ENCODE results near the gene PBRM1.

DNA sequence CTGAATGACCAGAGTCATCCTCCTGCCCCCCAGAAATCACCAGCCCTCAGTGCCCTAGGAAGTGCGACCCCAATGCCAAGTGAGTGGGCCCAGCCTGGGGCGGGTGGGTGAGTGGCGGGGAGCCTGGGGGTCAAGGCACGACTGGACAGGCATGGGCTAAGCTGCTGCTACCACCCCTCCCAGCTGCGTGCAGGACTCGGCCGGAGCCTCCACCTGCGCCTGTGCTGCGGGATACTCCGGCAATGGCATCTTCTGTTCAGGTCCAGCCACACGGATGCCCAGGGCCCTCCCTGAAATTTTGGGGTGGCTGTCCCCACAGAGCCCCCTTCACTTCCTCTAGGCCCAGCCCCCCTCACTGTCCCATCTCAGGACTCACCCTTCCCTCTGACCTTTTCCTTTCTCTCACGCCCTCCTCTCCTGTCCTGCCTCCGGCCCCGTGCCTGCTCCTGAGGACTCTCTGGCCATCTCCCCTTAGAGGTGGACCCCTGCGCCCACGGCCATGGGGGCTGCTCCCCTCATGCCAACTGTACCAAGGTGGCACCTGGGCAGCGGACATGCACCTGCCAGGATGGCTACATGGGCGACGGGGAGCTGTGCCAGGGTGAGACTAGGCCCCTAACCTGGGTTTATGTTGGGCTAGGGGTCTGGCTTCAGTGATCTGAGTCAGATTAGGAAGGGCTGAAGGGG, 169.1 kb downstream of the PBRM1 start:
- TF ChIP-seq POLR2A (IDR thresholded peaks at IDR 0.05), result no peak
- TF ChIP-seq, protein P1, sequence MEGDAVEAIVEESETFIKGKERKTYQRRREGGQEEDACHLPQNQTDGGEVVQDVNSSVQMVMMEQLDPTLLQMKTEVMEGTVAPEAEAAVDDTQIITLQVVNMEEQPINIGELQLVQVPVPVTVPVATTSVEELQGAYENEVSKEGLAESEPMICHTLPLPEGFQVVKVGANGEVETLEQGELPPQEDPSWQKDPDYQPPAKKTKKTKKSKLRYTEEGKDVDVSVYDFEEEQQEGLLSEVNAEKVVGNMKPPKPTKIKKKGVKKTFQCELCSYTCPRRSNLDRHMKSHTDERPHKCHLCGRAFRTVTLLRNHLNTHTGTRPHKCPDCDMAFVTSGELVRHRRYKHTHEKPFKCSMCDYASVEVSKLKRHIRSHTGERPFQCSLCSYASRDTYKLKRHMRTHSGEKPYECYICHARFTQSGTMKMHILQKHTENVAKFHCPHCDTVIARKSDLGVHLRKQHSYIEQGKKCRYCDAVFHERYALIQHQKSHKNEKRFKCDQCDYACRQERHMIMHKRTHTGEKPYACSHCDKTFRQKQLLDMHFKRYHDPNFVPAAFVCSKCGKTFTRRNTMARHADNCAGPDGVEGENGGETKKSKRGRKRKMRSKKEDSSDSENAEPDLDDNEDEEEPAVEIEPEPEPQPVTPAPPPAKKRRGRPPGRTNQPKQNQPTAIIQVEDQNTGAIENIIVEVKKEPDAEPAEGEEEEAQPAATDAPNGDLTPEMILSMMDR (IDR thresholded peaks at IDR 0.05), result no peak

All from stomach (tissue), 4 donors.